SK-N-SH treated with all-trans-retinoic acid at 6 μM for 48 hours (cell line): Measurements from ENCODE around the gene WSCD2.

Source experiments
- ATAC-seq: fragments of 200-7000 bp; cut with Tn5 transposase; 3 replicates; pipeline ENCODE4 v1.9.1; 2020; ENCODE audit warnings: mild to moderate bottlenecking, moderate library complexity
- ARNTL ChIP-seq: fragments of 450-650 bp; formaldehyde crosslinking; IDR thresholded peaks from 2 replicates; pipeline ENCODE4 v1.5.0; 2020; ENCODE audit warnings: low read depth, mild to moderate bottlenecking, moderate library complexity, borderline replicate concordance
- BACH2 ChIP-seq: fragments of 250-450 bp; sonication (Bioruptor Pico); IDR thresholded peaks from 2 replicates; pipeline ENCODE4 v1.9.0; 2021; ENCODE audit warnings: mild to moderate bottlenecking, borderline replicate concordance
- CREB5 ChIP-seq: fragments of 250-450 bp; sonication (Bioruptor Pico); IDR thresholded peaks from 2 replicates; pipeline ENCODE4 v1.5.1; 2020; ENCODE audit warnings: low read depth, mild to moderate bottlenecking, moderate library complexity
- CSDC2 ChIP-seq: fragments of 250-450 bp; sonication (Bioruptor Pico); IDR thresholded peaks from 2 replicates; pipeline ENCODE4 v1.5.0; 2020; ENCODE audit warnings: mild to moderate bottlenecking, moderate library complexity
- CSRNP3 ChIP-seq: fragments of 250-450 bp; sonication (Bioruptor Pico); IDR thresholded peaks from 2 replicates; pipeline ENCODE4 v1.5.1; 2021; ENCODE audit warnings: mild to moderate bottlenecking, moderate library complexity
- ESRRG ChIP-seq: fragments of 250-450 bp; sonication (Bioruptor Pico); IDR thresholded peaks from 2 replicates; pipeline ENCODE4 v1.6.1; 2021; ENCODE audit warnings: mild to moderate bottlenecking
- GLIS3 ChIP-seq: fragments of 250-450 bp; sonication (Bioruptor Pico); IDR thresholded peaks from 2 replicates; pipeline ENCODE4 v1.5.0; 2020; ENCODE audit warnings: mild to moderate bottlenecking, moderate library complexity
- ISL1 ChIP-seq: fragments of 250-450 bp; sonication (Bioruptor Pico); IDR thresholded peaks from 2 replicates; pipeline ENCODE4 v2.1.2; 2022; ENCODE audit warnings: mild to moderate bottlenecking, moderate library complexity
- OSR1 ChIP-seq: fragments of 250-450 bp; sonication (Bioruptor Pico); IDR thresholded peaks from 2 replicates; pipeline ENCODE4 v1.8.0; 2022; ENCODE audit warnings: moderate library complexity, mild to moderate bottlenecking, inconsistent platforms
- PATZ1 ChIP-seq: fragments of 250-450 bp; sonication (Bioruptor Pico); IDR thresholded peaks from 2 replicates; pipeline ENCODE4 v1.8.0; 2020; ENCODE audit warnings: mild to moderate bottlenecking, moderate library complexity, borderline replicate concordance
- POU6F1 ChIP-seq: fragments of 250-450 bp; sonication (Bioruptor Pico); IDR thresholded peaks from 2 replicates; pipeline ENCODE4 v1.8.0; 2021; ENCODE audit warnings: low read depth, mild to moderate bottlenecking, moderate library complexity, borderline replicate concordance
- PPARA ChIP-seq: fragments of 250-450 bp; sonication (Bioruptor Pico); IDR thresholded peaks from 2 replicates; pipeline ENCODE4 v1.5.0; 2020; ENCODE audit warnings: mild to moderate bottlenecking, borderline replicate concordance
- RARB ChIP-seq: fragments of 250-450 bp; sonication (Bioruptor Pico); IDR thresholded peaks from 2 replicates; pipeline ENCODE4 v1.8.0; 2021; ENCODE audit warnings: mild to moderate bottlenecking, moderate library complexity
- SNAI2 ChIP-seq: fragments of 250-450 bp; sonication (Bioruptor Pico); IDR thresholded peaks from 2 replicates; pipeline ENCODE4 v1.5.0; 2020; ENCODE audit warnings: mild to moderate bottlenecking, moderate library complexity
- TCF4 ChIP-seq: fragments of 250-450 bp; sonication (Bioruptor Pico); IDR thresholded peaks from 2 replicates; pipeline ENCODE4 v1.8.0; 2021; ENCODE audit warnings: mild to moderate bottlenecking, moderate library complexity, borderline replicate concordance
- TOX ChIP-seq: fragments of 250-450 bp; sonication (Bioruptor Pico); IDR thresholded peaks from 2 replicates; pipeline ENCODE4 v1.8.0; 2021; ENCODE audit warnings: mild to moderate bottlenecking, moderate library complexity, borderline replicate concordance
- TSHZ2 ChIP-seq: fragments of 250-450 bp; sonication (Bioruptor Pico); IDR thresholded peaks from 2 replicates; pipeline ENCODE4 v1.5.0; 2020; ENCODE audit warnings: mild to moderate bottlenecking, moderate library complexity
- ZC3H10 ChIP-seq: fragments of 250-450 bp; sonication (Bioruptor Pico); IDR thresholded peaks from 2 replicates; pipeline ENCODE4 v1.5.1; 2021; ENCODE audit warnings: mild to moderate bottlenecking, moderate library complexity
- ZFP3 ChIP-seq: fragments of 250-450 bp; sonication (Bioruptor Pico); IDR thresholded peaks from 2 replicates; pipeline ENCODE4 v1.5.0; 2020; ENCODE audit warnings: mild to moderate bottlenecking, moderate library complexity
- ZFP30 ChIP-seq: fragments of 450-650 bp; formaldehyde crosslinking; IDR thresholded peaks from 2 replicates; pipeline ENCODE4 v1.5.0; 2022; ENCODE audit warnings: mild to moderate bottlenecking, moderate library complexity
- ZNF565 ChIP-seq: fragments of 450-650 bp; formaldehyde crosslinking; conservative IDR thresholded peaks from 2 replicates; pipeline ENCODE4 v1.5.0; 2020; ENCODE audit warnings: low read depth, mild to moderate bottlenecking, moderate library complexity
- ZNF70 ChIP-seq: fragments of 450-650 bp; formaldehyde crosslinking; IDR thresholded peaks from 2 replicates; pipeline ENCODE4 v1.5.0; 2020; ENCODE audit warnings: mild to moderate bottlenecking, moderate library complexity
- ZNF8 ChIP-seq: fragments of 450-650 bp; formaldehyde crosslinking; IDR thresholded peaks from 2 replicates; pipeline ENCODE4 v1.5.0; 2020; ENCODE audit warnings: mild to moderate bottlenecking, moderate library complexity

The WSCD2 gene

GRCh38 chr12:108196319-108196718, 67.2 kb downstream of the WSCD2 start:
- TF ChIP-seq TOX: no peak
- TF ChIP-seq ZFP3 (CRISPR knock-in tag): no peak
- no peak for TF ChIP-seq ZNF565 (CRISPR knock-in tag)
- no peak for TF ChIP-seq ZNF8
- no peak for TF ChIP-seq BACH2 (CRISPR knock-in tag)
- TF ChIP-seq ZFP30 (CRISPR knock-in tag): no peak
- no peak for TF ChIP-seq CREB5 (CRISPR knock-in tag)
- no peak for TF ChIP-seq ZNF70
- no peak for TF ChIP-seq ISL1 (CRISPR knock-in tag)
- TF ChIP-seq ZC3H10 (CRISPR knock-in tag): no peak
- no peak for TF ChIP-seq PPARA
- no peak for TF ChIP-seq SNAI2 (CRISPR knock-in tag)
- TF ChIP-seq GLIS3: no peak
- TF ChIP-seq OSR1 (CRISPR knock-in tag): no peak
- TF ChIP-seq RARB (CRISPR knock-in tag): no peak
- TF ChIP-seq ESRRG (CRISPR knock-in tag): no peak
- no peak for TF ChIP-seq CSDC2 (CRISPR knock-in tag)
- TF ChIP-seq CSRNP3: no peak
- no peak for TF ChIP-seq ARNTL (CRISPR knock-in tag)
- TF ChIP-seq PATZ1: no peak
- no peak for ATAC-seq

- TF ChIP-seq ZNF70 (no peak), PPARA (no peak), ARNTL (CRISPR knock-in tag) (no peak), CSRNP3 (no peak), ZFP30 (CRISPR knock-in tag) (no peak), TSHZ2 (no peak), TCF4 (no peak), CSDC2 (CRISPR knock-in tag) (no peak), TOX (no peak), POU6F1 (CRISPR knock-in tag) (no peak)
These were observed 67.8 kb downstream of the WSCD2 start for GRCh38 chr12:108196921-108197320.

More at GRCh38 chr12:108196921-108197320, 67.8 kb downstream of the WSCD2 start:
- ATAC-seq: no peak
